ENCODE measurements around the gene TNIK. TPM values are rescaled to one million over a fixed set of nuclear protein-coding genes. Genes with fewer than 3 reads are reported as not detected.

Gene TNIK
- polyA plus RNA-seq, 1 donor from 2014 or later = 19.3 TPM

DNA sequence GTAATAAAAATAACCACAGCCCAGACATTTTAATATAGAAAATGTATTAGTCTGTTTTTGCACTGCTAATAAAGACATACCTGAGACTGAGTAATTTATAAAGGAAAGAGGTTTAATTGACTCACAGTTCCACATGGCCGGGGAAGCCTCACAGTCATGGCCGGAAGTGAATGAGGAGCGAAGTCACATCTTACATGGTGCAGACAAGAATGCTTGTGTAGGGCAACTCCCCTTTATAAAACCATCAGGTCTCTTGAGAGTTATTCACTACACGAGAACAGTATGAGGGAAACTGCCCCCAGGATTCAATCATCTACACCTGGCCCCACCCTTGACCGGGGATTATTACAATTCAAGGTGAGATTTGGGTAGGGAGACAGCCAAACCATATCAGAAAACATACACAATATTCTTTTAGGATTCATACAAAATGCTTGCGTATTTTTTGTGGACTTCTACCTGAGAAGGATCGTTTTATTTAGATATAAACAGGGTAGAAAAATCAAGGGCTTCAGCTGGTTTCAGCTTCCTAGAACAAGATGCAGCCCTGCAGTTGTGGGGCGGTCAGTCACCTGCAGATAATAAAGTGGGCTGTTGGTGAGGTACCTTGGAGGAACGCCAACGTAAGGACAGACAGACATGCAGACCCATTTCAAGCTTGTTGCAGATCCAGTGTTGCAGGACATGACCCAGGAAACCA lies 101.9 kb downstream of the TNIK start:
- H3K9ac ChIP-seq (ENCODE audit: low read length) = no peak overlapping the region
- H3K27ac ChIP-seq (ENCODE audit: low read length) = no peak overlapping the region
- no peak overlapping the region for H2AFZ ChIP-seq (ENCODE audit: low read depth, low read length)
- no peaks in the 10 kb centered on the region for H3K9me2 ChIP-seq (ENCODE audit: insufficient read depth, low read length)
- no peaks in the 10 kb centered on the region for H3F3A ChIP-seq (ENCODE audit: insufficient read depth, low read length, poor library complexity, severe bottlenecking)
- H3K9me3 ChIP-seq (ENCODE audit: low read length) = no peaks in the 10 kb centered on the region
- H4K20me1 ChIP-seq (ENCODE audit: insufficient read depth) = no peaks in the 10 kb centered on the region
- TF ChIP-seq MXI1 (conservative IDR thresholded peaks at IDR 0.05; ENCODE audit: poor library complexity, severe bottlenecking) (no peak), POLR2AphosphoS5 (IDR thresholded peaks at IDR 0.05) (no peak), SMC3 (conservative IDR thresholded peaks at IDR 0.05; ENCODE audit: poor library complexity) (no peak), EP300 (conservative IDR thresholded peaks at IDR 0.05; ENCODE audit: poor library complexity, severe bottlenecking) (no peak), EZH2 (IDR thresholded peaks at IDR 0.05; ENCODE audit: borderline replicate concordance, insufficient read depth, low read length, poor library complexity, severe bottlenecking) (no peak), RAD21 (conservative IDR thresholded peaks at IDR 0.05) (no peak), TAF1 (IDR thresholded peaks at IDR 0.05; ENCODE audit: low read depth) (no peak)
- TF ChIP-seq, protein P1, sequence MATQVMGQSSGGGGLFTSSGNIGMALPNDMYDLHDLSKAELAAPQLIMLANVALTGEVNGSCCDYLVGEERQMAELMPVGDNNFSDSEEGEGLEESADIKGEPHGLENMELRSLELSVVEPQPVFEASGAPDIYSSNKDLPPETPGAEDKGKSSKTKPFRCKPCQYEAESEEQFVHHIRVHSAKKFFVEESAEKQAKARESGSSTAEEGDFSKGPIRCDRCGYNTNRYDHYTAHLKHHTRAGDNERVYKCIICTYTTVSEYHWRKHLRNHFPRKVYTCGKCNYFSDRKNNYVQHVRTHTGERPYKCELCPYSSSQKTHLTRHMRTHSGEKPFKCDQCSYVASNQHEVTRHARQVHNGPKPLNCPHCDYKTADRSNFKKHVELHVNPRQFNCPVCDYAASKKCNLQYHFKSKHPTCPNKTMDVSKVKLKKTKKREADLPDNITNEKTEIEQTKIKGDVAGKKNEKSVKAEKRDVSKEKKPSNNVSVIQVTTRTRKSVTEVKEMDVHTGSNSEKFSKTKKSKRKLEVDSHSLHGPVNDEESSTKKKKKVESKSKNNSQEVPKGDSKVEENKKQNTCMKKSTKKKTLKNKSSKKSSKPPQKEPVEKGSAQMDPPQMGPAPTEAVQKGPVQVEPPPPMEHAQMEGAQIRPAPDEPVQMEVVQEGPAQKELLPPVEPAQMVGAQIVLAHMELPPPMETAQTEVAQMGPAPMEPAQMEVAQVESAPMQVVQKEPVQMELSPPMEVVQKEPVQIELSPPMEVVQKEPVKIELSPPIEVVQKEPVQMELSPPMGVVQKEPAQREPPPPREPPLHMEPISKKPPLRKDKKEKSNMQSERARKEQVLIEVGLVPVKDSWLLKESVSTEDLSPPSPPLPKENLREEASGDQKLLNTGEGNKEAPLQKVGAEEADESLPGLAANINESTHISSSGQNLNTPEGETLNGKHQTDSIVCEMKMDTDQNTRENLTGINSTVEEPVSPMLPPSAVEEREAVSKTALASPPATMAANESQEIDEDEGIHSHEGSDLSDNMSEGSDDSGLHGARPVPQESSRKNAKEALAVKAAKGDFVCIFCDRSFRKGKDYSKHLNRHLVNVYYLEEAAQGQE (IDR thresholded peaks at IDR 0.05; ENCODE audit: borderline replicate concordance) = no peak
- TF ChIP-seq, protein P2, sequence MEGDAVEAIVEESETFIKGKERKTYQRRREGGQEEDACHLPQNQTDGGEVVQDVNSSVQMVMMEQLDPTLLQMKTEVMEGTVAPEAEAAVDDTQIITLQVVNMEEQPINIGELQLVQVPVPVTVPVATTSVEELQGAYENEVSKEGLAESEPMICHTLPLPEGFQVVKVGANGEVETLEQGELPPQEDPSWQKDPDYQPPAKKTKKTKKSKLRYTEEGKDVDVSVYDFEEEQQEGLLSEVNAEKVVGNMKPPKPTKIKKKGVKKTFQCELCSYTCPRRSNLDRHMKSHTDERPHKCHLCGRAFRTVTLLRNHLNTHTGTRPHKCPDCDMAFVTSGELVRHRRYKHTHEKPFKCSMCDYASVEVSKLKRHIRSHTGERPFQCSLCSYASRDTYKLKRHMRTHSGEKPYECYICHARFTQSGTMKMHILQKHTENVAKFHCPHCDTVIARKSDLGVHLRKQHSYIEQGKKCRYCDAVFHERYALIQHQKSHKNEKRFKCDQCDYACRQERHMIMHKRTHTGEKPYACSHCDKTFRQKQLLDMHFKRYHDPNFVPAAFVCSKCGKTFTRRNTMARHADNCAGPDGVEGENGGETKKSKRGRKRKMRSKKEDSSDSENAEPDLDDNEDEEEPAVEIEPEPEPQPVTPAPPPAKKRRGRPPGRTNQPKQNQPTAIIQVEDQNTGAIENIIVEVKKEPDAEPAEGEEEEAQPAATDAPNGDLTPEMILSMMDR (IDR thresholded peaks at IDR 0.05; ENCODE audit: poor library complexity, severe bottlenecking) = no peak
- no peaks in the 10 kb centered on the region for H3K79me2 ChIP-seq (replicated peaks; ENCODE audit: insufficient read depth, low read length)
- H3K4me3 ChIP-seq (ENCODE audit: low read length) = no peak overlapping the region
- H3K4me2 ChIP-seq (ENCODE audit: low read length) = no peak overlapping the region
- no peaks in the 10 kb centered on the region for H3K27me3 ChIP-seq (ENCODE audit: insufficient read depth, low read depth, low read length)
- H3K36me3 ChIP-seq (ENCODE audit: insufficient read depth, low read length) = no peaks in the 10 kb centered on the region

DNA sequence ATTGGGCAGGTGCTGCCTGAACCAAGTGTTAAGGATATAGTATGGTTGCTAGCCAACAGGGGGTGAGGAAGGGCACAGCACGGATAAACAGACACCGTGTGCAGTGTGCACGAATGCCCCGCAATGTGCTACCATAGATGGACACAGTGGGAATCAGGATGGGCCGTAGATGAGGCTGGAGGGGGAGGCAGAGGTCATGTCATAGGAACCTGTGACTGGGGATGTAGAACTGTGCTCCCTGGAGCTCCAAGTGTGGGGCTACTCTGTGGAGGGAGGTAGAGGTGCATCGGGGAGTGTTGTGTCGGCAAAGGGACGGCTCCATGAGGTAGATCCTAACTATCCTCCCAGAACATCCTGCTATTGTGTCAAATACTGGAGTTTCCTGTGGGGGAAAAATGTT lies 102.5 kb downstream of the TNIK start:
- Histone ChIP-seq H4K20me1 (ENCODE audit: insufficient read depth) (no peaks in the 10 kb centered on the region), H2AFZ (ENCODE audit: low read depth, low read length) (no peak overlapping the region), H3K79me2 (replicated peaks; ENCODE audit: insufficient read depth, low read length) (no peaks in the 10 kb centered on the region), H3K9me2 (ENCODE audit: insufficient read depth, low read length) (no peaks in the 10 kb centered on the region), H3K9me3 (ENCODE audit: low read length) (no peaks in the 10 kb centered on the region), H3K4me2 (ENCODE audit: low read length) (no peak overlapping the region), H3F3A (ENCODE audit: insufficient read depth, low read length, poor library complexity, severe bottlenecking) (no peaks in the 10 kb centered on the region), H3K27me3 (ENCODE audit: insufficient read depth, low read depth, low read length) (no peaks in the 10 kb centered on the region), H3K27ac (ENCODE audit: low read length) (no peak overlapping the region), H3K9ac (ENCODE audit: low read length) (no peak overlapping the region), H3K36me3 (ENCODE audit: insufficient read depth, low read length) (no peaks in the 10 kb centered on the region), H3K4me3 (ENCODE audit: low read length) (no peak overlapping the region)
- TF ChIP-seq TAF1 (IDR thresholded peaks at IDR 0.05; ENCODE audit: low read depth) (no peak), POLR2AphosphoS5 (IDR thresholded peaks at IDR 0.05) (no peak), EZH2 (IDR thresholded peaks at IDR 0.05; ENCODE audit: borderline replicate concordance, insufficient read depth, low read length, poor library complexity, severe bottlenecking) (no peak), RAD21 (conservative IDR thresholded peaks at IDR 0.05) (no peak), MXI1 (conservative IDR thresholded peaks at IDR 0.05; ENCODE audit: poor library complexity, severe bottlenecking) (no peak), SMC3 (conservative IDR thresholded peaks at IDR 0.05; ENCODE audit: poor library complexity) (no peak)
- TF ChIP-seq, protein P2 (IDR thresholded peaks at IDR 0.05; ENCODE audit: poor library complexity, severe bottlenecking) = no peak
- TF ChIP-seq, protein P1 (IDR thresholded peaks at IDR 0.05; ENCODE audit: borderline replicate concordance) = no peak
